Dedifferentiated amniotic fluid mesenchymal stem cell (primary cell): ENCODE results near the gene CCDC30.
A peak's percentile ranks its signal among the peaks of the same experiment; 100 is the strongest.
"Not testable (repeated sequence)": the region's sequence is repeated elsewhere in the genome, so short reads cannot be mapped to it uniquely, and the experiment has no call there.

Experiments
- DNase-seq: peaks from one replicate; pipeline ENCODE4 v3.0.0-alpha.2; 2016; ENCODE audit errors: extremely low spot score

The CCDC30 gene

DNA sequence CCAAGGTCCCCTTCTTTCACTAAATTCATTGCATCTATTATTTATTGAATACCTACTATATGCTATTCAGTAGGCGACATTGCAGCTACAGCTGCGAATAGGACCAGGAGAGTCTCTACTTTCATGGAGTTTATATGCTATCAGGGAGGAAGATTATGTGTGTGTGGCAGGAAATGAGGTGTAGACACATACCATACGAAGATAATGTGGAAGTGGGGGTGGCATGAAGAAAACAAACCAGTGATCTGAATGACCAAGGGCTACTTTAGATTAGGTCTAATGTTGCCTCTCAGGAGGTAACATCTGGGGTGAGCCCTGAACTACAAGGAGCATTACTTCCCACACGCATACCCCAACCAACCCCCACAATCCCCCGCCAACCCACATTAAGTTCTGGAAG, 194.1 kb downstream of the CCDC30 start:
- DNase-seq, result no peak

DNA sequence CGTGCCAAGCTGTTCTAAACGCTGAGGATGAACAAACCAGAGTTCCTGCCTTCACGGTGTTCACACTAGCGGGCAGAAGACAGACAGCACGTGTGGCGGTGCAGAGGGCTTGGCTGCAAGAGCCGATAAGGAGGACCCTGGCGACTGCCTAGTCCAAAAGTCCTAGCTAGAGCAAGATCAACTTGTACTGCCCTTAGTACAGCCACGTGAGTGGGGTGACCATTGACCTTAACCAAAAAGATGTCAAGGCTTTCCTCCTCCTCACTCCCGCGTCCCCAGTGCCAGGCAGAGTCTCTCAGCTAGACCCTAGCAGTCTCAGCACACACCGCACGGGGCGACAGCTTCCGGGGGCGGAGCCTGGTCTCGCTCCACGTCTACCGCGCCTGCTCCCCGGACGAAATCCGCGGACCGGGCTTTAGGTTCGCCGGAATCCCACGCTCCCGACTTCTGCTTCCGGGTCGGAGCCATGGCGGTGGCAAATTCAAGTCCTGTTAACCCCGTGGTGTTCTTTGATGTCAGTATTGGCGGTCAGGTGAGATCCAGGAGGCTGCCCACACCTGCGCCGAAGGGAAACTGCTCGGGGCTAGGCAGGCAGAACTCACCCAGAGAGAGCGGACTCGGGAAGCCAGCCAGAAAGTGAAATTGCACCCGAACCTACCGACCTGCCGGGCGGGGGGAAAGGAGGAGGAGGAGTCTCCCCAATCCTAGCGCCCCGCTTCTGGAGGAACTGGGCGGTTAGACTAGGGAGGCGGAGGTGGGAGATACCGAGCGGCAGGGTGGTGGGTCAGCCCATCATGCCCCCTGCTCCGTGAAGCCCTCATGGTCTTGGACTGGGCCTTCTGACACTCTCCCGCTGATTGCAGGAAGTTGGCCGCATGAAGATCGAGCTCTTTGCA, 195.1 kb downstream of the CCDC30 start, which contains the start of gene PPIH:
TSS of gene PPIH (plus strand) at position 443 of the 896 bp plus-strand sequence. CDS start at position 467, 24 bp downstream.
- peak; percentile 91 for DNase-seq

DNA sequence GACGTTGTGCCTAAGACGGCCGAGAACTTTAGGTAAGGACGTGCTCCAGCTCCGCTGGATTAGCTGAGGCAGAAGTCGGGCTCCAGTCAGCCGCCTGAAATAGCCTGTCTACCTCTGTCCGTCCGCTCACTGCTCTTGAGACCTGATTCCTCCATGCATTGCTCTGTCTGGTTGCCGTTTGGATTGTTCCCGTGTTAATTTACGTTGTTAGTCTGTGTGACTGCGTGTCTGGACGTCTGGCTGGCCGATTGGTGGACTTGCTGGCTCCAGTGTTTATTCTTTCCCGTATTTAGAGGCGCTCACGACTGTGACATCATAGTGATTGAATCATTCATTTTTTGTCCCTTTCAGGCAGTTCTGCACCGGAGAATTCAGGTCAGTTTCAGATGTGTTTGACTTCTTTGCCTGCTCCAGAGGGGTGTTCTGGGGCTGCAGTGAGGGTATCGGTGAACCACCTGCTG, 195.8 kb downstream of the CCDC30 start:
- DNase-seq, result no peak

DNA sequence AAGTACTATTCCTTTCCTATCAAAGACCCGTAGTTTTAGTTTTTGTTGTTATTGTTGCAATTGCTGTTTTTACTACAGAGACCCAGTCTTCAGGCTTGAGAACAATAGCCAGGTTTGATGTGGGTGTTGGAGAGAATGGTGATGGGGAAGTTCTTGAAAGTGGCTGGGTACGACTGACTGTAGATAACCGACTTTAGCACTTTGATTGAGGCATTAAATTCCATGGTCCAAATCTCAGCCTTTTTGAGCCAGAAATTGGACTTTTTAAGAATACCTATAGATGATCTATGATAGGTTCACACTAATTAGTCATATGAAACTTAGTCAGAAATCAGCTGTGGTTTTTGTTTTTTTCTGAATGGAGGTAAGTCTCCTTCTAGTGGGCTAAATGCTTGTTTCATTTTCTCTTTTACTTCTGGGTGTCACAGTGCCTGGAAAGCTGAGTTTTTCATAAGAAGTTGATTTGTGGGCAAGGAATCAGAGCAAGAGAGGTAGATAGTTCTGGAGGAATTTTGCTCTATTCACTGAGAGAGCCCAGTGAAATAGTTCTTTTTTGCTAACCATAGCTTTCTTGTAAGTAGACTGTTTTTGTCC, 197.9 kb downstream of the CCDC30 start:
- DNase-seq, result no peak

DNA sequence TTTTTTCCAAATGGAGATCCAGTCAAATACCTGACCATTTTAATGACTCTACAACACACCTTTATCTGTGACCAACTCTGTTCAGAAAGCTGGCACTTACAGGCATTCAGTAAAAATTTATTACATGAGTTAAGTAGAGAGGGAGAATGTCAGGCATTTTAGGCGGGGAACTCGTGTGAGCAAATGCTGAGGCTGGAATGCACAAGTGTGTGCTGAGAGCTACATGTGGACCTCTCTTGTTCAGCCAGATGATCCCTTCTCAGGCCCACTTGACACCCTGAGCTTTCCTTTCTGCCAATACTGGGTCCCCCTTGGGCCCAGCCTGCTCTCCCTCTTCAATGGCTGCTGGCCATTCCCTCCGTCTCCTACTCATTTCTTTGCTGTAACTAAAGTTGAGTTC, 206.8 kb downstream of the CCDC30 start:
- no peak for DNase-seq

DNA sequence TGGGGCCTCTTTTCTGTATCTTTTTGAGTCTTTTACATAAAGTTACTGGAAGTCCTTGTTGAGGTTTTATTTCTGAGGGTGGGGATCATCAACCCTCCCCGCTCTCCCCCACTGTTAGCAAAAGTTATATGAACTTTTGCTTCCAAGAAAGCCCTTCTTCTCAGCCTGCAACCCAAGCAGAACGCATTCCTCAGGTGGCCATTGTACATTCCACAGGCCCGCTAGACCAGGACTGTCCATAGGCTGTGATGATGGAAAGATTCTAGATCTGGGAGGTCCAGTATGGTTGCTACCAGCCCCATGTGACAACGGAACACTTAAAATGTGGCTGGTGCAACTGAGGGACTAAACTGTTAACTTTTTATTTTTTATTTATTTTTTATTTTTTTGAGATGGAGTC, 207.3 kb downstream of the CCDC30 start:
- no peak for DNase-seq

DNA sequence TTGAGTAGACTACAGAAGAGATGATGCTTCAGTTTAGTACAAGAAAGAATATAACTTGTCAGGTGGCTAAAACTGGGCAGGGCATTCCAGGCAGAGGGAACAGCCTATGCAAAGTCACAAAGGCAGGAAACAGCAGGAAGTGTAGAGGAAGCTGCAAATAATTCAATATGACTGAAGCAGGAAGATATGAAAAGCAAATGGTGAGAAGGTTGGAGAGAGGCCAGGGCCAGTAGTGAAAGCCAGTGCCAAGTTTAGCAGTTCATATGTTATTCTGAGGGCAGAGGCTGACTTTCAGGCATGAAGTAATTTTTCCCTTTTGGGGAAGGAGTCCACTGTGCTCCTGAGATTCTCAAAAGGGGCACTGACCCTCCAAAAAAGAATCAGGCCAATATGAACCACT, 211.1 kb downstream of the CCDC30 start:
- no peak for DNase-seq

DNA sequence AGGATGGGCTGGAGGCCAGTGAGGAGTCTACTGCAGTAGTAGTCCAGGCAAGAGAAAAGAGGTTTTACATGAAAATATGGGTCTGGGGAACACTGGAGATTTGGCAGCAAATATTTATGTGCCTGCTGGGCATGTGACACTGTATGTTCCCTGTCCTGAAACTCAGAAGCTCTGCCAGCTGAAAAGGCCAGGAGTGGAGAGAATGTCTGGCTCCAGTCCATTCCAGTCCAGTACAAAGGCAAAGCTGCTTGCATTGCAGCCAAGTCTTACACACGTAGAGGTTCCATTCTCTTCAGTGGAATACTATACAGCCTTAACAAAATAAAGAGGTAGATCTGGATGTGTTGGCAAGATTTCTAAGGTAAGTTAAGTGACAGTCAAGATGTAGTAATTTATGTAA, 211.6 kb downstream of the CCDC30 start:
- no peak for DNase-seq

DNA sequence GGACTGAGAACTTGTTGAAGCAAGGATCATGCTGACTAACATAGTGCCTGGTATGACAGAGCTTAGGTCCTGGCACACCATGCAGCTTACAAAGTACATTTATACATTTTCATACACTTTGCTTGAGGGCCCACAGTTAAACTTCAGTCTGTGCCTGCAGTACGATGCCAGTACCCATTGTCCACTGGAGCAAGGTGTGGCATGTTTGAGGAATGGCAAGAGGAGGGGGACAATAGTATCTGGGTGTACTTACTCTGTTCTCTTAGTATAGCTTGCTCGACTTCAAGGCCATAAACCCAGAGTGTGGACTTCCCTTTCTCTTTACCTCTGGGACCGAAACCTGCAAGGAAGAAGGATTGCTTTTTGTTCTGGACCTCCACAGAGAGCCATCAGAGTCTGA, 212.4 kb downstream of the CCDC30 start:
- no peak for DNase-seq

DNA sequence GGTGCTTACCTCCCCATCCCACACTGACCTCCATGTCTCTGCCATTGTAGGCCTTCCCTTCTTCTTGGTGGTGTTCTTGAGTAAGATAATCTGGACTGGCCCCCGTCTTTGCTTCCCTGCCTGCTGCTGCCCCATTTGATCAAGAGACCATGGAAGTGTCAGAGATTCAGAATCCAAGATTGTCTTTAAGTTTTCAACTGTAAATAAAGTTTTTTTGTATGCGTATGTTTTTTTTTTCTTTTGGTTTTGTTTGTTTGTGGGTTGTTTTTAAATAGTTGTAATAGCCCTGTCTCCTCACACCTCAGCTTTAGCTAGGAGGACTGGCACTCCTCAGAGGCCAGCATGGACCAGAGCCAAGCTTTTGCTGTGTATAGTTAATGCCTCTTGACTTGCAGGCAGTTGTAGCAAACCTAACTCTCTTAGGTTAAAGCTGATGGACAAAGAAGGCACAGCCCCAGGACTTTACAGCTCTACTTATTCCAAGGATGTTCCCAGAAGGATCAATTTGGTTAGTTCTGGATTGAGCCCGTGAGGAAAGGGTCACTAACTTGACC, 213.5 kb downstream of the CCDC30 start:
- no peak for DNase-seq

DNA sequence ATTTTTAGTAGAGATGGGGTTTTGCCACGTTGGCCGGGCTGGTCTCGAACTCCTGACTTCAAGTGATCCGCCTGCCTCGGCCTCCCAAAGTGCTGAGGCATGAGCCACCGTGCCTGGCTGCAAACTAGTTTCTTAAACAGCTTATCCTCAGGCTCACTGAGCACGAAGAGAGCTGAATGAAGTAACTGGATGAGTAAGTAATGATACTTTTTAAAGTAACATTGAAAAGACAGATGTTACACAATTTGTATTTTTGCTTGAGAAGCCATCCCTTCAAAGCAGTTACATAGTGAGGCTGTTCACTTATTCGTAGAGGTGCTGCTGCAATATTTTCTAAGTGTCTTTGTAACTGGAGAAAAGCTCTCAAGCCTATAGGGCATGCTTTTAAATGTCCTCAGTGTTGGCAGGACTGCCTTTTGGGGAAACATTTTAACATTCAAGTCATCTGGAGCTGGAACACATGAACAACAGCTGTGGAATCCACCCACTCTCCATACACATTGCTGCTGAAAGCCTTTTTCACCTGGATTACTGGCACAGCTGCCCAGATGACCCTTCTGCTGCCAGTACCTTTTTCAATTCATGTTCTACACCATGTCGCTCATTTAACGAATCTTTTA, 216.4 kb downstream of the CCDC30 start:
- DNase-seq, result no peak

DNA sequence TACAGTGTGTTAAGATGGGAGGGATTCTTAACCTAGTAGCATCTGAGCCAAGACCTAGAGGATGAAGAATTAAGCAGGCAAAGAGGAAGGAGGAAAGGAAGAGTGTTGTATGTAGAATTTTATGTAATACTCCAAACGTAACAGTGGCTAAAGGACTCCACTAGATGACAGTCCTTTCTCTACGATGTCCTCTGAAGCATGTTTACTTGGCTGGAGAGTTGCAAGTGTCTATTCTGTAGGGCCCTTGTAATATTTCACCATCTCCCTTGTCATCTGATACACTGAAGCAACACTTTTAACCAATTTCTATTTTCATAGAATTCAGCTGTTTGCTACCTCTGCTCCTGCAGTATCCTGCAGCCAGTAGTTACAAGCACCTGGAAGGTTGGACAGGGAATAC, 217.0 kb downstream of the CCDC30 start:
- DNase-seq, result no peak

DNA sequence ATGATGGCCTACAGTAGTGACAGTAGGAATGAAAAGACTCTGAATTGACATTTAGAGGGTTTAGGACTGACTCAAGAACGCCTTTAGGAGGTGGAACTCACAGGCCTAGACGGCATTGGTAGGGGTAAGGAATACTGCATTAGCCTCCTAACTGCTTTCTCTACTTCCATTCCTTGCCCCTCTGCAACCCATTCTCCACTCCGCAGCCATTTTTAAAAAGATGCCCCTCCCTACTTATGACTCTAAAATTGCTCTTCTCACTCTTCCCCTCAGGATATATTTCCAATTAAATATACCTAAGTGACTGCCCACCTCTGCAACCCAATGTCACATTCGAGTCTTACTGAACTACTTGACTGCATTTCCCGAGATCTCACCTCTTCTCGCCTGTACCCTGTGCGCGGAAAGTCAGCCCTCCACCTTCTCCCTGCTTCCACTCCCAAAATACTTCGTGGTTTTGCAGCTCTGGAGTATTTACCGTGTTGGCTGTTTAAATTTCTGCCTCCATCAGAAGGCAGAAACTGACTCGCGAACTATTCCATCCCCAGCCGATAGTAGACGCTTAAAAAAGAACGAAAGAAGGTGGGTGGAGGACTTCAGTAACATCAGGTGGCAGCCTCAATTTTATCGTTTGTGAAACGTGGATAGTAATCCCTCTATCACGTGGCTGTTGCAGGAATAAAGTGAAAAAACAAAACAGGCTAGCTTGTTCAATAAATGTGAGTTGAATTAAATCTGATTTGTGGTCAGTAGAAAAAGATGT, 218.0 kb downstream of the CCDC30 start:
- peak; percentile 19 for DNase-seq

DNA sequence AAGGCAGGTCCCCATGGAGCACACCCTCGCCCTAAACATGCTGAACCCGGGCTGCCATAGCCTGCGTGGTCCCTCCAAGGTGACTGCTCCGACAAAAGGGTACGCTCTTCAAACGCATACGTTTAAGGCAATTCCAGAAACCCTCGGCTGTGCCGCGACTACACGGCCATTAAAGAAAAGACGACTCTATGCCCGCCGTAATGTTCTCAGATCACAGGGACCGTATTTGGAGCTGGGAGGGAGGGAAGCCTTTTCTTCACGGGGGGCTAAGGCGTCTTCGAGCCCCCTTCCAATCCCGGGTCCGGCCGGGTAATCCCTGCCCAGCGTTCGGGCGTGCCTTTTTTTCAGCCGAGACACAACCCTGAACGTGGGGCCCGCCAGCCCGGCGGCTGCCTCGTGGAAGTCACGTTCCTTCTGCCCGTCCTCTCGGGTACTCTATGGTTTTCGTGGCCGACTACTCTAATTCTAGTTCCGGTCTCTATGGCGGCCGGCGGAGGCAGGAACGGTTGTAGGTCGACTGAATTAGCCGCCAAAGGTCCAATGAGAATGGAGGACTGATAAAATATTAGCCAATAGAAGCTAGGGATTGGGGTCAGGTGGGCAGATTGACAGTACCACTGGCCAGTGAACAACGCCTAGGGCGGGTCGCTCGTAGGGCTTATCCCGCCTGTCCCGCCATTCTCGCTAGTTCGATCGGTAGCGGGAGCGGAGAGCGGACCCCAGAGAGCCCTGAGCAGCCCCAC, 218.8 kb downstream of the CCDC30 start, which contains the start of gene YBX1:
TSS of gene YBX1 (plus strand) at position 678 of the 743 bp plus-strand sequence. CDS start 148 bp downstream, outside the sequence.
- peak; percentile 100 for DNase-seq

DNA sequence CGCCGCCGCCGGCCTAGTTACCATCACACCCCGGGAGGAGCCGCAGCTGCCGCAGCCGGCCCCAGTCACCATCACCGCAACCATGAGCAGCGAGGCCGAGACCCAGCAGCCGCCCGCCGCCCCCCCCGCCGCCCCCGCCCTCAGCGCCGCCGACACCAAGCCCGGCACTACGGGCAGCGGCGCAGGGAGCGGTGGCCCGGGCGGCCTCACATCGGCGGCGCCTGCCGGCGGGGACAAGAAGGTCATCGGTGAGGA, 219.3 kb downstream of the CCDC30 start:
- DNase-seq, result not testable (repeated sequence)

DNA sequence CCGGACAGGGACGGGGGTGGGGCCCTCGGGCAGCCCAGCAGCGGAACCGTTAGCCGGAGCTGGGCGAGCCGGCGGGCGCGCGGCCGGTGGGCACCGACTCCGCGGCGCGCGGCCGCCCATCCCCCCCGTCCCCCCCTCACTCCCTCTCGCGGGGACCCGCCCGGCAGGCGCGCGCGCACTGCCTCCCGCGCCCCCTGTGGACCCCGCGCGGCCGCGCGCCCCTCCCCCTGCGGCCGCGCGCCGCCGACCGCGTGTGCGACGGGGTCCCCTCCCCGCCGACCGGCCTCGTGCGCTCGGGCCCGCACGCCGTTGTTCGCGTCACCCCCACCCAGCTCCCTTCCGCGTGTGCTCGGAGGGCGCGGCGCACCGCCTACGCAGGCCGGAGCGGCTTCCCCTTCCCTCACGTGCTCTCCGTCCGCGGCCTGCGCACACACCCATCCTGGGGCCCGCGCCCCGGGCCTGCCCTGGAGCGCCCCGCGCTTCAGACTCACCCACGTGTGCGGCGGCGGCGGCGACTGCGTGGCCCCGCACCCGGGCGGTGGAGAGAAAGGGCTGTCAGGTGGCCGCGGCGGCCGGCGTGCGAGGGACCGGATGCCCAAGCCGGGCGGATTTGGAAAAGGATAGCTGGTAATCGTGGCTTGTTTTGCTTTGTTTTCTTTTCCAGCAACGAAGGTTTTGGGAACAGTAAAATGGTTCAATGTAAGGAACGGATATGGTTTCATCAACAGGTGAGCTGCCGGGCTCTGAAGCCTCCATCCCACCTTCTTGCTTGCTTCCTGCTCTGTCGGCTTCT, 219.8 kb downstream of the CCDC30 start:
- peak; percentile 68 for DNase-seq

DNA sequence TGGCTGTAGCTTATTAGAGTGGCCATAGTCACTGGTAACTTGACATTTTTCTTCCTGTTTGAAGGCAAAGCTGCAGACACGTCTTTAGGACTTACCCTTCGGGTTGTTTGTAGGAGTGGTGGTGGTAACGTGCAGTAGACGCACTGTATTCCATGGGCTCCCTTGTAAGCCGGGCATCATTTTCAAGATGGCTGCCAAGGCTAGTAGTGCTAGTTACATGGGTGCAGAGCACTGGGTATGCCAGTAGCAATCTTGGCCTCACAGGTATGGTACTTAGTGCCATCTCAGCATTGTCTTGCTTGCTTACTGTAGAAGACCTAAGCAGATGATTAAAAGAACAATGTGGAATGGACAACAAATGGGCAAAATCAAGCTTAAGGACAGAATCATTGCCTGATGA, 221.1 kb downstream of the CCDC30 start:
- DNase-seq, result no peak

DNA sequence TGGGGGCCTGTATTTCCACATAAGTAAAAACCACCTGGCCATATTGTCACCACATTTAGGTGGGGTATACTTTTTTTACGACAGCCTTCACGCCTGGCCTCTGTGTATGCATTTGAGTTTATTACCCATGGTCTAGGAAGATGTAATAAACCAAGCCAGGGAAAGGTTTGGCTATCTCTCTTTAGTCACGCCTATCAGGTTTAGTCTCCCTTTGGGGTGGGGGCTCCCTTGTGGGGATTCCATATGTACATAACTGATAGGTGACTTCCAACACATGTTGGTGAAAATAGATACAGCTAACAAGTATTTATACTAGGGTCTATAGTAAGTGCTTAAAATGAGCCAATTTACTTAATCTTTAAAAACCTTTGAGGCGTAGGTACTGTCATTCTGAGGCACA, 223.3 kb downstream of the CCDC30 start:
- no peak for DNase-seq

DNA sequence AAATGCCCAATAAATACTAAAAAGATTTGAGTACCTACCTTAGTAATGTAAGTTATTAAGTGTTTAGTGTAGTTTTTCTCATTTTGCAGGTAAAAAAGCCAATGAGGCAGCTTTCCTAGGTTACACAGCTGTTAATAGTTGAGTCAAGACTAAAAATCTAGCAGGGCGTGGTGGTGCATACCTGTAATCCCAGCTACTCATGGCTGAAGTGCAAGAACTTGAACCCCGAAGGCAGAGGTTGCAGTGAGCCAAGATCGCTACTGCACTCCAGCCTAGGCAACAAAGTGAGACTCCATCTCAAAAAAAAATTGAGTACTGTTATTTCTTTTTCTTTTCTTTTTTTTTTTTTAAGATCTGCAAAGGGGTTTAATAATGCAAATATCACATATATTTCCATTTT, 226.8 kb downstream of the CCDC30 start:
- DNase-seq, result no peak

DNA sequence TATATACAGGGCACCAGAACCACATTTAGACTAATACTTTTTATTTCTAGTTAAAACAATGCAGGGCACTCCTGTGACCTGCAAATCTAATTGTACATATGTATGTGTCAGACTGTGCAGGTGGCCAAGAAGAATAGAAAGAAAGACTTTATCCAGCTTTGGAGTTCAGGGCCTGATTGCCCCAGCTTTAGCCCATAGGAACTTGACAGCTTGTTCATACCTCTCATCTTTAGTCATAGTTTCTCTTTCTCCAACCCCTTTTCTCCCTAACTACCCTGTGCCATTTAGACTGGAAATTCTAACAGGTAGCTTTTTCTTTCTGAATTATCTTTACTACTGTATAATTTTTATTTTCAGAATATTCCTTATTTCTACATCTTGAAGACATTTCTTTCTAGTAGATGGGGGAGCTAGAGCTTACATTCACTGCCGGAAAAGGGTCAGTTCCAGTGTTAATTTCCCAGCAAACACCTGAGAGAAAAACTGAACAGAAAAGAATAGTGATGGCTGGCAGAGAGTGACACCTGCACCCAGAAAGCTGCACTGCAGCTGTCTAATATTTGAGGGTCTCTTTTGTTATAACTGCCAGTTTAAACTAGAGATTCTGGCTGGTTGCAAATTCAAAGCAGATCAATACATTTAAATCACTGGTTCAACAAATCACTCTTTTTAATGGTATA, 227.5 kb downstream of the CCDC30 start:
- DNase-seq, result no peak
